Activated CD4-positive, alpha-beta T cell treated with anti-CD3 and anti-CD28 coated beads, Interleukin-2, amount 50 U/mL, for 24 hours (primary cell): ENCODE results near the gene METAP1D.

Experiments used
- DNase-seq, 2 donors: peaks; one replicate each; pipeline ENCODE4 v3.0.0-alpha.2; 2020; ENCODE audit warnings: low read depth in 1 of 2, low spot score in 1 of 2

The METAP1D gene

DNA sequence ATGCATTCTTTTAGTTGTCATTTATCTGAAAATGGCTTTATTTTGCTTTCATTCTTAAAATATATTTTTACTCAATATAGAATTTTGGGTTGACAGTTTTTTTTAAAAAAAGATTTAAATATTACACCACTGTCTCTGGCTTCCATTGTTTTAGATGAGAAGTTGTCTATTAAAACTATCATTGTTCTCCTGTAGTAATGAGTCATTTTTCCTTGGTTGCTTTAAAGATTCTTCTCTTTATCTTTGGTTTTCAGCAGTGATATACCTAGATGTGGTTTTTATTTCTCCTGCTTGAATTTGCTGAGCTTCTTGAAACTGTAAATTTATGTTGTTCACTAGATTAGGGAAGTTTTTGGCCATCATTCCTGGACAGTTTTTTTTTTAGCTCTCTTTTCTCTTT lies 129.7 kb downstream of the METAP1D start:
- no peak for DNase-seq
